Uterus (tissue), 4 donors: ENCODE data around the gene RPS19BP1. TPM values are rescaled to one million over a fixed set of nuclear protein-coding genes. Genes with fewer than 3 reads are reported as not detected.

Experiments
- DNase-seq, 2 donors: peaks; one replicate each; pipeline ENCODE4 v3.0.0-alpha.2; 2019 to 2020
- H3K27ac ChIP-seq, 2 donors: fragments of 200-600 bp; sonication (generic); 1 replicate in 1 of 2; 2 replicates in 1 of 2; pipeline ENCODE4 v1.5.1; 2016 to 2018
- H3K27me3 ChIP-seq, 2 donors: fragments of 200-600 bp; sonication (generic); one replicate each; pipeline ENCODE4 v1.5.1; 2018 to 2019; ENCODE audit warnings: control low read depth in 1 of 2
- H3K36me3 ChIP-seq, 2 donors: fragments of 200-600 bp; sonication (generic); one replicate each; pipeline ENCODE4 v1.5.1; 2019; ENCODE audit warnings: control low read depth in 1 of 2
- H3K4me1 ChIP-seq, 2 donors: fragments of 200-600 bp; sonication (generic); one replicate each; pipeline ENCODE4 v1.5.1; 2018 to 2019; ENCODE audit warnings: control low read depth in 1 of 2
- H3K4me3 ChIP-seq, 2 donors: fragments of 200-600 bp; sonication (generic); 1 replicate in 1 of 2; 2 replicates in 1 of 2; pipeline ENCODE4 v1.5.1; 2018 to 2019; ENCODE audit warnings: mild to moderate bottlenecking in 1 of 2
- H3K9me3 ChIP-seq, 2 donors: fragments of 200-600 bp; sonication (generic); one replicate each; pipeline ENCODE4 v1.5.1; 2019; ENCODE audit warnings: control low read depth in 1 of 2
- POLR2A ChIP-seq, 2 donors: fragments of 450-650 bp; IDR thresholded peaks; one replicate each; pipeline ENCODE4 v1.6.1; 2016; ENCODE audit warnings: antibody characterized with exemption in 2 of 2, mild to moderate bottlenecking in 1 of 2, moderate library complexity in 1 of 2
- intact Hi-C: fragments of 100-400 bp; cut with DNase I; formaldehyde crosslinking; loops from one replicate; pipeline ENCODE4 v1.15.1; 2023; ENCODE audit warnings: low total_unique reads
- total RNA-seq, 4 donors: library from RNA; depleted of rRNA in 3 of 4; stranded (reverse); fragments of >200 nt in 3 of 4; gene quantifications; one replicate each; pipeline versions ENCODE4 v1.1.0 to v1.2.4, GENCODE V29; 2014 to 2023
- TF ChIP-seq, protein P1 (sequence below), 4 experiments: fragments of 200-600 bp in 2 of 4; fragments of 450-650 bp in 2 of 4; sonication (generic) in 2 of 4; IDR thresholded peaks; one replicate each; pipeline ENCODE4 v1.5.1; 2016 to 2019; ENCODE audit warnings: antibody characterized with exemption in 4 of 4, mild to moderate bottlenecking in 2 of 4, moderate library complexity in 1 of 4
- donor health status: DM: yes; HTN: yes; CAD: no.

The RPS19BP1 gene
- total RNA-seq, 4 donors from 2014 or later = 24.5 to 125 (median 50.7) TPM

DNA sequence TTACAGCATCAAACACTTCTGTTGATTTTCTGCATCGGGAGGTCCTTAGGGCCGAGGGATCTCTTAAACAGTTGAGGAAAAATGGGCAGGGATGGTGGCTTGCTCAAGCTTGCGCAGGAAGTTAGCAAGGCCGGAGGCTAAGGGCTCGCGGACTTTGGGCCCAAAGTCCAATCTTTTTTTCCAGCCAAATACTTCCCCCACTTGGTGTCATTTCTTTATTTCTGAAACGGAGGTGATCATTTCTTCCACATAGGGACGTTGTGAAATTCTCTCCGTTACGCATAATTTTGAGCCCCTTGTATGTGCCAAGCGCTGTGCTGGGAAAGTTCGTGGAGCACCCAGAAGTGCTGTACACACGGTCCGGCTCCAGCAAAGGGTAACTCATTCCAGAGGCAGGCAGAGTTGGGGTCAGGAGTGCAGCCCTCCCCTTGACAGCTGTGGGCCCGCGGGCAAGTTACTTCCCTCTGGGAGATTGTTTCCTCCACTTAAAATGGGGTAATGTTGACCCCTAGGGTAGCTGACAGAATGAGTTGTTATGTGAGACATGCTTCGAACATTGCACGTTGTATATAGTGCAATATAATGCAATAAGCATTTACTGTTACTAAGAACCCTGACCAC is 29.6 kb downstream of the RPS19BP1 start:
- Histone ChIP-seq H3K27ac (peak overlapping the region; percentile 89 to 90), H3K36me3 (no peaks in the 10 kb centered on the region), H3K4me3 (peak overlapping the region; percentile 87 to 99), H3K4me1 (peaks cover 11 to 16% of the 10 kb centered on the region in 2 donors), H3K9me3 (no peaks in the 10 kb centered on the region), H3K27me3 (no peaks in the 10 kb centered on the region)
- no peak for TF ChIP-seq POLR2A (IDR thresholded peaks at IDR 0.05)
- TF ChIP-seq, protein P1, sequence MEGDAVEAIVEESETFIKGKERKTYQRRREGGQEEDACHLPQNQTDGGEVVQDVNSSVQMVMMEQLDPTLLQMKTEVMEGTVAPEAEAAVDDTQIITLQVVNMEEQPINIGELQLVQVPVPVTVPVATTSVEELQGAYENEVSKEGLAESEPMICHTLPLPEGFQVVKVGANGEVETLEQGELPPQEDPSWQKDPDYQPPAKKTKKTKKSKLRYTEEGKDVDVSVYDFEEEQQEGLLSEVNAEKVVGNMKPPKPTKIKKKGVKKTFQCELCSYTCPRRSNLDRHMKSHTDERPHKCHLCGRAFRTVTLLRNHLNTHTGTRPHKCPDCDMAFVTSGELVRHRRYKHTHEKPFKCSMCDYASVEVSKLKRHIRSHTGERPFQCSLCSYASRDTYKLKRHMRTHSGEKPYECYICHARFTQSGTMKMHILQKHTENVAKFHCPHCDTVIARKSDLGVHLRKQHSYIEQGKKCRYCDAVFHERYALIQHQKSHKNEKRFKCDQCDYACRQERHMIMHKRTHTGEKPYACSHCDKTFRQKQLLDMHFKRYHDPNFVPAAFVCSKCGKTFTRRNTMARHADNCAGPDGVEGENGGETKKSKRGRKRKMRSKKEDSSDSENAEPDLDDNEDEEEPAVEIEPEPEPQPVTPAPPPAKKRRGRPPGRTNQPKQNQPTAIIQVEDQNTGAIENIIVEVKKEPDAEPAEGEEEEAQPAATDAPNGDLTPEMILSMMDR (IDR thresholded peaks at IDR 0.05) = no peak
- DNase-seq = no peak
- intact Hi-C loops = no loop called here

- Histone ChIP-seq H3K4me1 (peaks cover 11 to 16% of the 10 kb centered on the region in 2 donors), H3K36me3 (no peaks in the 10 kb centered on the region), H3K9me3 (no peaks in the 10 kb centered on the region), H3K27ac (peak within 1 kb of the TSS; percentile 89 to 90), H3K27me3 (no peaks in the 10 kb centered on the region), H3K4me3 (peak within 1 kb of the TSS; percentile 87 to 99)
- intact Hi-C loops = no loop called here
- DNase-seq = peak; percentile 97 to 98
- TF ChIP-seq, protein P1 (IDR thresholded peaks at IDR 0.05) = peak in 1 of 4 experiments; percentile 5
- peak in 1 of 2 donors; percentile 69 for TF ChIP-seq POLR2A (IDR thresholded peaks at IDR 0.05)
These were observed 30.3 kb downstream of the RPS19BP1 start, which contains the start of gene MIEF1 for GRCh38 chr22:39502109-39502788. TSS of gene MIEF1 (plus strand) at chr22:39502290. CDS start at chr22:39511295, 9,005 bp downstream.

DNA sequence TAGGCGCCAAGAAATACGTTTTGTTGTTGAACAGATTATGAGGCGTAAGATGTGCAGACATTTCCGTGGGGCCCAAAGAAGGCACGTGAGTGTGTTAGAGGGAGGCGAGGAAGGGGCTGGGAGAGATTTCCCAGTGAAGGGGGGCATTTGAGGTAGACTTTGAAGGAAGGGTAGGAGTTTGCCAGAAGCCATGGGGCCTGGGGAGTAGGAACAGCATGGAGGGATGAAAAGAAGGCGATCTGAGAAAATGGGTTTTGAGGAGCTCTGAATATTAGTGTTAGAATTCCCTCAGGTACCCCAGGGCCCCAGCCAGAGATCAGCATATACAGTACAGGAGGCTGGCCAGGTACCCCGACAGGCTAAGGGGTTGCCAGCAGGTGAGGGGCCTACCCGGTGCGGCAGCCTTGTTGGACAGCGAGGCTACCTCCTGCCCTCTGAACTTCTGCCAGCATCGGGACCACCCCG is 30.9 kb downstream of the RPS19BP1 start:
- no peak for DNase-seq
- peaks cover 11 to 16% of the 10 kb centered on the region in 2 donors for H3K4me1 ChIP-seq
- no peaks in the 10 kb centered on the region for H3K27me3 ChIP-seq
- H3K36me3 ChIP-seq = no peaks in the 10 kb centered on the region
- peak overlapping the region; percentile 89 to 90 for H3K27ac ChIP-seq
- intact Hi-C loops = no loop called here
- TF ChIP-seq, protein P1 (IDR thresholded peaks at IDR 0.05) = no peak
- TF ChIP-seq POLR2A (IDR thresholded peaks at IDR 0.05) = no peak
- peak overlapping the region; percentile 87 to 99 for H3K4me3 ChIP-seq
- H3K9me3 ChIP-seq = no peaks in the 10 kb centered on the region

GRCh38 chr22:39500101-39500500 is 32.4 kb downstream of the RPS19BP1 start:
- H3K27me3 ChIP-seq = no peaks in the 10 kb centered on the region
- intact Hi-C loops = no loop called here
- peak overlapping the region in 1 of 2 donors; percentile 89 for H3K27ac ChIP-seq

More at GRCh38 chr22:39500101-39500500, 32.4 kb downstream of the RPS19BP1 start:
- Histone ChIP-seq H3K4me1 (peaks cover 11 to 16% of the 10 kb centered on the region in 2 donors), H3K4me3 (no peak overlapping the region), H3K9me3 (no peaks in the 10 kb centered on the region), H3K36me3 (no peaks in the 10 kb centered on the region)
- no peak for DNase-seq
- TF ChIP-seq POLR2A (IDR thresholded peaks at IDR 0.05) = no peak
- TF ChIP-seq, protein P1 (IDR thresholded peaks at IDR 0.05) = no peak
